Naive B cell (primary cell): Measurements from ENCODE around the gene SH3BGRL3. TPM values are rescaled to one million over a fixed set of nuclear protein-coding genes. Genes with fewer than 3 reads are reported as not detected.
"Not testable (repeated sequence)": the region's sequence is repeated elsewhere in the genome, so short reads cannot be mapped to it uniquely, and the experiment has no call there.

Source experiments
- ATAC-seq, 2 donors: fragments of 150-1000 bp; cut with Tn5 transposase; 2 replicates each; pipeline ENCODE4 v1.10.0; 2021; ENCODE audit warnings: low read depth in 2 of 2, mild to moderate bottlenecking in 2 of 2, moderate library complexity in 2 of 2
- DNase-seq: peaks from one replicate; pipeline ENCODE4 v3.0.0; 2022
- H3K27ac Mint-ChIP-seq, 6 donors: one replicate each; pipeline ENCODE4 v1.8.0; 2020 to 2022; ENCODE audit warnings: mild to moderate bottlenecking in 6 of 6, mixed read lengths in 6 of 6, moderate library complexity in 5 of 6, inconsistent platforms in 2 of 6
- H3K27me3 Mint-ChIP-seq, 3 donors: one replicate each; pipeline ENCODE4 v1.8.0; 2021 to 2022; ENCODE audit warnings: mixed read lengths in 3 of 3, mild to moderate bottlenecking in 1 of 3
- H3K36me3 Mint-ChIP-seq, 2 donors: one replicate each; pipeline ENCODE4 v1.8.0; 2020 to 2022; ENCODE audit warnings: mixed read lengths in 2 of 2, inconsistent platforms in 1 of 2, mild to moderate bottlenecking in 1 of 2
- H3K4me1 Mint-ChIP-seq, 3 donors: one replicate each; pipeline ENCODE4 v1.8.0; 2020 to 2022; ENCODE audit warnings: mixed read lengths in 3 of 3, inconsistent platforms in 1 of 3, mild to moderate bottlenecking in 1 of 3, moderate library complexity in 1 of 3
- H3K4me3 Mint-ChIP-seq, 8 donors: one replicate each; pipeline ENCODE4 v1.8.0; 2020 to 2022; ENCODE audit warnings: mild to moderate bottlenecking in 8 of 8, mixed read lengths in 8 of 8, moderate library complexity in 8 of 8, inconsistent platforms in 2 of 8
- H3K9me3 Mint-ChIP-seq, 7 donors: one replicate each; pipeline ENCODE4 v1.8.0; 2020 to 2022; ENCODE audit warnings: mixed read lengths in 7 of 7, mild to moderate bottlenecking in 5 of 7, inconsistent platforms in 2 of 7, moderate library complexity in 1 of 7
- polyA plus RNA-seq, 6 donors: library from polyadenylated mRNA; unstranded; fragments of 300-500 nt; fragmentation: Illumina TruSeq; gene quantifications; one replicate each; pipeline ENCODE4 v1.2.3, GENCODE V29; 2021; ENCODE audit warnings: low read depth in 6 of 6

Gene SH3BGRL3
- polyA plus RNA-seq, 6 donors from 2014 or later = 624 to 1,205 (median 832) TPM

DNA sequence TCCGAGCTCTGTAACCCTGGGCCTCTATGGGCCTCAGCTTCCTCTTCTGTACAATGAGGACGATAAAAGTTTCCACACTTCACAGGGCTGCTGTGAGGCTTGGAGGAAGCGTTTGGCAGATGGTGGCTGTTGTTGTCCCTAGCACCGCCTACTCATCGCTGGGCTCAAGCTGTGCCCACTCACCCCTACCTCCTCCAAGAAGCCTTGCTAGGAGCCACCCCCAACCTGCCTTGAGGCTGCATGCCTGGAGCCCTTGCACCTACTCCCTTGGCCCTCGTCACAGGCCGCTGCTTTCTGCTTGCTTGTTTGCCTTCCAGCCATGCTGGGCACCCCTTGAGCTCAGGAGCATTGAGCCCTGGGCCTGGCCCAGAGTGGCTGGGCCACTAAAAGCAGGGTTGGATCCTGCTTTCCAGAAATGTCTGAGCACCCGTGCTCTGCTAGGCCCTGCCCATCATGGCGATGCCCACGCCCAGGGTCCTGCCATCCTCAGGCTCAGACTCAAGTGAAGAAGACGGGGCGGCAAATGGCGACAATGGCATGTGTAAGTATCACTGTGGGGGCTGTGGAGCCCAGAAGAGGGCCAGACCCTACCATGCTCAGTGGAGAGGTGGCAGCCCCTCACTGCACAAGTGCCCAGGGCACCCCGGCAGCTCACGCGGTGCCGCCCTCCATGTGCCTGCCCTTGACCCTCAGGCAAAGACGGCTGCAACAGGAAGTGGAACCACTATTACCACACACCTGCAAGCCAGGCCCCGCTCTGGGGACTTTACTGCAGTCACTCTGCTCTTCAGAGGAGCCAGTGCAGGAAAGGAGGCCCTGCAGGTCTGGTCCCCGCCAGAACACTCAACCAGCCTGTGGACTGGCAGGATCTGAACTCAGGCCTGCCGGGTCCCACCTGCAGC, 9.5 kb downstream of the SH3BGRL3 start:
- no peaks in the 10 kb centered on the region for H3K36me3 Mint-ChIP-seq
- no peaks in the 10 kb centered on the region for H3K9me3 Mint-ChIP-seq
- H3K4me1 Mint-ChIP-seq = peaks cover 81 to 97% (median 91%) of the 10 kb centered on the region in 3 donors
- DNase-seq (peak; percentile 93), ATAC-seq (peak; percentile 68 to 73)
- H3K27ac Mint-ChIP-seq = peak overlapping the region; percentile 93 to 100 (median 98)
- H3K4me3 Mint-ChIP-seq = peak overlapping the region; percentile 53 to 91 (median 86)
- H3K27me3 Mint-ChIP-seq = no peaks in the 10 kb centered on the region

DNA sequence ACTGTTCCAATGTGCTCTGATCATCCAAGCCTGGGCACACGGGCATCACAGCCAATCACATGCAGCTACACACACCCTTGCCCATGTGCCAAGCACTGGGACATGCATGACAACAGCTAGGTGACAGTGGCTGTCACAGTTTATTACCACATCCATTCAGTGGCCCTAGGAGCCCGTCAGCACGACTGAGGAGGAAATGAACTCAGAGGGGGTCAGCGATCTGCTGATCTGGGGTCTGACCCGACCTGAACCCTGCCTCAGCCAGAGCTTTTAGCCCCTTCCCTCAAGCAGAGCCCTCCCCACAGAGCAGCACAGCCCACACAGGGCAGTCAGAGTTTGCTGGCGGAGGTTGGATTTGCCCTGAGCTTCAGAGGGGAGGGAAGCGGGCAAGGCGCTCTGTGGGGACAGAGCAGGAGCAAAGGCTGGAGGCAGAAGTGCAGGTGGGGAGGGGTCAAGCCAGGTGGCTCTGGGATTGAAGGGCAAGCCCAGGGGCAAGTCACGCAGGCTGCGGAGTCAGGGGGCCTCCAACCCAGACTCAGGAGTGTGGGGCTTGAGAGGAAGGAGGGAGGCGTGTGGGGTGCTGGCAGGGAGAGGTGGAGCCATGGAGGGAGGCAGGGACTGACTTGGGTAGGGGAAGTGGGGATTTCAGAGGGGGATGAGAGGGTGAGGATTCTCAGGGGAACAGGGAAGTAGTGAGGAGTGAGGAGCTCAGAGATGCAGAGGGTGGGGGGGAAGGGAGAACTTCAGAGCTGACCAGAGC, 10.4 kb downstream of the SH3BGRL3 start:
- peak in 1 of 2 donors; percentile 1 for ATAC-seq
- Mint-ChIP-seq H3K36me3 (no peaks in the 10 kb centered on the region), H3K27ac (peak overlapping the region; percentile 93 to 100 (median 98)), H3K4me3 (peak overlapping the region; percentile 53 to 91 (median 86)), H3K9me3 (no peaks in the 10 kb centered on the region), H3K27me3 (no peaks in the 10 kb centered on the region), H3K4me1 (peaks cover 80 to 96% (median 90%) of the 10 kb centered on the region in 3 donors)
- no peak for DNase-seq

DNA sequence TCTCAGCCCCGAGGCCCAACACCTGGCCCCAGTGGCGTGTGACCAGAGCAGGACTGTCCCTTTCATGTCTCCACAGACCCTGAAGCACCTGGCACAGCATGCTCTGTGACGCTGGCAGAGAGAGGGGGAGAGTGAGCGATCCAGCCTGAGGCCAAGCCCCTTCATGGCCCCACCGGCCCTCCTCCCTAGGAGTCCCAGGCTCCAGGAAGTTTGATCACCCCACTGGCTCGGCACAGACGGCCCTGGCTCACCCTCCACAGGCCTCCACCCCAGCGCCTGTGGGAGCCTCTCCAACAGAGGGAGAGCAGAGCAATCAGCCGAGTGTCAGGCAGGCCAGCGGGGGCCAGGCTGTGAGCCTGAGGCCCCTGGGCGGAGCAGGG, 11.0 kb downstream of the SH3BGRL3 start:
- ATAC-seq (no peak), DNase-seq (no peak)
- peaks cover 83 to 96% (median 90%) of the 10 kb centered on the region in 3 donors for H3K4me1 Mint-ChIP-seq
- H3K9me3 Mint-ChIP-seq = no peaks in the 10 kb centered on the region
- peak overlapping the region; percentile 93 to 100 (median 98) for H3K27ac Mint-ChIP-seq
- H3K27me3 Mint-ChIP-seq = no peaks in the 10 kb centered on the region
- H3K4me3 Mint-ChIP-seq = peak overlapping the region in 7 of 8 donors; percentile 15 to 91 (median 72)
- H3K36me3 Mint-ChIP-seq = no peaks in the 10 kb centered on the region

DNA sequence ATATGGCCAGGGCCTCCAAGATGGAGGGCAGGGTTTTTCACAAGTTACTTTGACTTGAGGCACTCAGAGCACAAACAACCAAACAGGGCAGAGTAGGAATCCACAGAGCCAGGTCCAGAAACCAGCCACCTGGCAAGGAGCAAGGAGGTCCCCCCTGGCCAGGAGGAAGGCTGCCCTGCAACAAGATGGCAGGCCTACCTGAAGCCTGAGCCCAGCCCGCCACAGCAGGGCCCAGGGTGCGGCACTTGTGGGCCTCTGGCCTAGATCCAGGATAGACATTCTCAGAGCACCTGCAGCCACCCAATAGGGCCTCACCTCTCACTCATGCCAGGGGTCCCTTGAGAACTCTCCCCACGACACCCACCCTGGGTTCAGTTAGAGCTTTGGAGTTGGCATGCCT, 11.5 kb downstream of the SH3BGRL3 start:
- DNase-seq (no peak), ATAC-seq (no peak)
- Mint-ChIP-seq H3K4me3 (peak overlapping the region in 7 of 8 donors; percentile 47 to 89 (median 72)), H3K27ac (peak overlapping the region; percentile 93 to 100 (median 97)), H3K9me3 (no peaks in the 10 kb centered on the region), H3K27me3 (no peaks in the 10 kb centered on the region), H3K36me3 (no peaks in the 10 kb centered on the region), H3K4me1 (peaks cover 83 to 96% (median 92%) of the 10 kb centered on the region in 3 donors)

DNA sequence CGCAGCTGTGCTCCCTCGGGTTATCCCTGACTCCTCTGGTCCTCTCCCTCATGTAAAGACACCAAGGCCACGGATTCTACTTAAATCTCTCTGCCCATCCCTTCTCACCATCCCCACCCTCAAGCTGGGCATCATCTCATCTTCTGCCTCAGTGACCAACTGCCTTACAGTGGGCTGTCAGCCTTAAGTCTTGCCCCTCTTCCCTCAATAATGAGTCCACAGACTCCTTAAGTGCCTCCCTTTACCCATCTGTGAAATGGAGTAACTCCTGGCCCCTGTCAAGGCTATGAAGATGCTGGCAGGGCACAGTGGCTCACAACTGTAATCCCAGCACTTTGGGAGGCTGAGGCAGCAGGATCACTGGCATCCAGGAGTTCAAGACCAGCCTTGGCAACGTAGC, 12.1 kb downstream of the SH3BGRL3 start:
- Mint-ChIP-seq H3K4me3 (peak overlapping the region in 7 of 8 donors; percentile 41 to 88 (median 78)), H3K9me3 (no peaks in the 10 kb centered on the region), H3K36me3 (no peaks in the 10 kb centered on the region), H3K27ac (peak overlapping the region; percentile 93 to 98 (median 96)), H3K27me3 (no peaks in the 10 kb centered on the region), H3K4me1 (peaks cover 81 to 91% (median 90%) of the 10 kb centered on the region in 3 donors)
- ATAC-seq = no peak
- DNase-seq = no peak

DNA sequence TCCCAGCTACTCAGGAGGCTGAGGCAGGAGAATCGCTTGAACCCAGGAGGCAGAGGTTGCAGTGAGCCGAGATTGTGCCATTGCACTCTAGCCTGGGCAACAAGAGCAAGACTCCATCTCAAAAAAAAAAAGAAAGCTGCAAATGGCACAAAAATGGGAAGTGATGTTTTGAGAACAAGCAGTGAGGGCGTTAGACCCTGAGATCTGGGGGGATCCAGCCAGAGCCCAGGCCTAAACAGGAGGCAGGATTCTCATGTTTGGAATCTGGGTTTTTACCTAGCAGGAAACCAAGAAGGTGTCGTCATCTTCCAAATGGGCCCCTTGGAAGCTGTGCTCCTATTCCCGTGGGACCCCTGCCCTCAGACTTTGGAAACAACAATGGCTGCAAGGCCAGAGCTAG, 12.8 kb downstream of the SH3BGRL3 start:
- H3K4me3 Mint-ChIP-seq = peak overlapping the region in 7 of 8 donors; percentile 66 to 88 (median 78)
- H3K9me3 Mint-ChIP-seq, H3K27me3 Mint-ChIP-seq, H3K36me3 Mint-ChIP-seq, ATAC-seq, DNase-seq: not testable (repeated sequence)
- H3K27ac Mint-ChIP-seq = peak overlapping the region; percentile 84 to 98 (median 96)
- peaks cover 73 to 83% (median 82%) of the 10 kb centered on the region in 3 donors for H3K4me1 Mint-ChIP-seq

DNA sequence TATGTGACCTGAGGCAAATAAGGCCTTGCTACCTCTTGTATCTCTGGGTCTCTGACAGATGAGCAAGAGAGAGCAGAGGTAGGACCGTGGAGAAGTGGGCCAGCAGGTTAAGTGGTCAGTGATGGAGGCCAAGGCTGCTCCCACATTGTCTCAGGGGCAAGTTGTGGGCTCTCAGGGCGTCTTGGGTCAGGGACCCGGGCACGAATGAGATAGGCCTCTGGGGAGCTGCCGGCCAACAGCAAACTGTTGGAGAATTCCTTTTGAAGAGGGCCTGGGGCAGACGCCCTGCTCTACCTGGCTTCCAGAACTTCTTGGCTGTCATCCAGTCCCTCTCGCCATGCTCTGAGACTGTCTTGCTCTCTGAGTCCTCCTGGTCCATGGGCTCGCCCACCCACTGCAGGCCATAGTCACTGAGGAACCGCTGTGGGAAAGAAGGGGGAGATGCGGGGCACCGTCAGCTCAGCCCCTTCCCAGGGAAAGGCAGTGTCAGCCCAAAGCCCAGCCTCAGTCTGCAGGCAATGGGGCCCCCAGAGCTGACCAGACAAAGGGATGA, 14.1 kb downstream of the SH3BGRL3 start:
- peaks cover 65 to 82% (median 77%) of the 10 kb centered on the region in 3 donors for H3K4me1 Mint-ChIP-seq

DNA sequence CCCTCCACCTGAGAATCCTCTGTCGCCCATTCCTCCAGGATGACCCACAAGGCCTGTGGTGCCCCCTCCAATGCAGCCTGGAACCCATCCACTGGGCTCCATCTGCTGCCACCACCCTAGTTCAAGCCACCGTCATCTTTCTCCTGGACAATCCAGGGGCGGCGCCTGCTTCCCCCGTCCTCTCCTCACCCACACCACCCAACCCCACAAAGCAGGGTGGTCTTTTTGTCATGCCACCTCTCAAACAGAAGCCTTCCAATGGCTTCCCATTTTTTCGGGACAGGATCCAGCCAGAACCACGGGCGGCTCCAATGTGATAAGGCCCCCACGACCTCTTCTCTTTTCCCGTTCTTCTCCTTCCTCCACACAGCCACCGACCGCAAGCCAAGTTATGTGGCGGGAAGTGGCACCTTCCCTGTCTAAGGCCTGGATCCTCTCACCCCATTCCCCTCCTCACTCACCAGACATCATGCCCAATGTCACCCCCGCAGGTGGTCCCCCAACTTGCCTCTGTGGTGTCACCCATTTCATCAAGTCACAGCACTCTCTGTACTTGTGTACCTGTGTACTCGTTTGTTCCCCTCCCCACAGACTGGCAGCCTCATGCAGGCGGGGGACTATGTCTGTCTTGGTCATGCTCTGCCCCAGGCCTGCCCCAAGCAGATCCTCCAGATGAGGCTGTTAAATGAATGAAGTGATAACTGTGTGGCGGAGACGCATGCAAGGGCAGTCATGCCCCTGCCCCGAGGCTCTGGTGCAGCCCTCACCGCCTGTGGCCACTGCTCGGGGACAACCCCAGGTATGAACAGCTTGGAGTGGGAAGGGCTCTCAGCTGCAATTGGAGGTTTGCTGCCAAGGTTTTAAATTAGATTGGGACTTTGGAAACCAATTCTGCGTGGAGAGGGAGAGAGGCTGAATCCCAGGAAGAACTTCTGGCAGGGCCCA, 15.6 kb downstream of the SH3BGRL3 start:
- Mint-ChIP-seq H3K9me3 (no peaks in the 10 kb centered on the region), H3K36me3 (no peaks in the 10 kb centered on the region), H3K4me3 (peak overlapping the region in 1 of 8 donors; percentile 44), H3K27ac (peak overlapping the region in 4 of 6 donors; percentile 28 to 91 (median 72)), H3K27me3 (no peaks in the 10 kb centered on the region), H3K4me1 (peaks cover 64 to 82% (median 75%) of the 10 kb centered on the region in 3 donors)
- DNase-seq (no peak), ATAC-seq (no peak)

More for the DNA sequence above, 14.1 kb downstream of the SH3BGRL3 start:
- Mint-ChIP-seq H3K36me3 (no peaks in the 10 kb centered on the region), H3K27ac (peak overlapping the region in 2 of 6 donors; percentile 32 to 82), H3K9me3 (no peaks in the 10 kb centered on the region), H3K27me3 (no peaks in the 10 kb centered on the region), H3K4me3 (peak overlapping the region in 3 of 8 donors; percentile 29 to 78 (median 56))
- DNase-seq (no peak), ATAC-seq (no peak)

DNA sequence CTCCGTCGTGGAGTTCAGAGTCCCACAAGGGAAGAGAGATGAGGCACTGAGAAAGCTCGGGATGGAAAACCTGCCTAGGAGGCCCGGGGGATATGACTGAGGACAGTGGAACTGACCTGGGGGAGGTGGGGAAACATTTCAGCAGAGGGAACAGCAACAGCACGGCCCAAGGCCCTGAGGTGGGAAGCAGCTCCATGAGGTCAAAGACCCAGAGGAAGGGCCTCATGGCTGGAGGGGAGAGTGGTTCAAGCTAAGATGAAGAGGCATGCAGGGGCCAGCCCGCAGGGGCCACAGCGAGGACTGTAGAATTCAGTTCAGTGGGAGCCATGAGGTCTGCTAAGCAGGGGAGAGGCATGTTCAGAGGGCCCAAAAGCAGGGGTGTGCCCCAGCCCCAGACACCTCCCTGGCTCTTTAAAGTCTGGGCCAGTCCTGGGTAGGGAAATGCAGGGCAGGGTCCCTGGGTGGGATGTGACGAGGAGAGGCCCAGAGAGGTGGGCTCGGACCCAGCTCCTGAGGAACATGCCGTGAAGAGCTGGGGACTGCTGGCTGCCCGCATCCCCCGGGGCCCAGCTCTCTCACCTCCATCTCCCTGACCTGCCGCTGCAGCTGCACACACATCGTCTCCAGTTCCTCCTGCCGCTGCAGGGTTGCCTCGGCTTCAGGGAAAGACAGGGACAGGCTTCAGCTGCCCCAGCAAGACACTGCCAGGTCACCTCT, 16.6 kb downstream of the SH3BGRL3 start:
- Mint-ChIP-seq H3K27ac (peak overlapping the region in 2 of 6 donors; percentile 68 to 91), H3K9me3 (no peaks in the 10 kb centered on the region), H3K4me3 (no peak overlapping the region), H3K4me1 (peaks cover 59 to 77% (median 75%) of the 10 kb centered on the region in 3 donors), H3K36me3 (no peaks in the 10 kb centered on the region), H3K27me3 (no peaks in the 10 kb centered on the region)
- ATAC-seq = no peak
- DNase-seq = no peak

DNA sequence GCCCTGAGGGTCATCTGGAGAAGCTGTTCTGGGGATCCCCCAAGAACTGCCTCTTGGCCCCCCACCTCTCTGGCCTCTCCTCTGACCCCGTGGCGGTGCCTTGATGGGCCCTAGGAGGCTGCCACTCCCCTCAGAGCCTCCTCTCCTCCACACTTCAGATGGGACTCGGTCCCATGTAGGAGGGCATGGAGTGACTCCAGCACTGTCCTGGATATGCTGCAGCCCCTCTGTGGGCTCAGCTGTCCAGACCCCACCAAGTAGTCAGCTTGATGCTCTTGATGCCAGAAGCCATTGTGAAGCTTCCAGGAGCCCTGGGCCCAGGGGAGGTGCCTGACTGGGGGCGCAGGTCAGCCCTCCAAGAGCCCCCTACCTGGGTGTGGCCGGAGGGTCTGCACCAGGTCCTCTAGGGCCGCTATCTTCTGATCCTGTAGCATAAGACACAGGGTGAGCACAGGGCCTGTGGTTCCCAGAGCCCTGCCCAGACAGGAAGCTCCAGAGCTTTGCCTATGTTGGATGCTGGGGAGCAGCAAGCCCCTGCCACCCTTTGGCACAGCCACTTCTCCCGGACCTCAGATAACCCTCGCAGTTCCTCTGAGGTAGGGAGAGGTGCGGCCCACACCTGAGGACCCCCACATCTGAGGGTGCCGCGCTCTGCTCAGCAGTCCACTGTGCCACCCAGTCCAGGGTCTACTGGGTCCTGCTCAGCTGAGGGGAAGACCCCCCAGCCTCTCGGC, 17.3 kb downstream of the SH3BGRL3 start:
- H3K27ac Mint-ChIP-seq = peak overlapping the region in 1 of 6 donors; percentile 68
- no peaks in the 10 kb centered on the region for H3K27me3 Mint-ChIP-seq

DNA sequence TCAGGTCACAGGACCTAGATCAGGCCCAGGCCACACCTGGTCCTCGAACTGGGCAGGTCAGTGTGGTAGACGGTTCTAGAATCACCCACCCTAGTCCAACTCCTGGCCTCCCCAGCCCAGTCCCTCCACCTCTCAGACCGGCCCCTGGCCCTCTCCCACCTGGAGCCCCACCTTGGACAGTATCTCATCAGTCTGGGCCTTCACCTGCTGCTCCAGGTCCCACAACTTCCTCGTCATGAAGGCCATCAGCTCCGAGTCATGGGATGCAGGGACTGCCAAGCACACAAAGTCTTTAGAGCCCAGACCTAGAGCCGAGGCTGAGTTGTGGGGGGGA, 17.9 kb downstream of the SH3BGRL3 start:
- Mint-ChIP-seq H3K4me3 (peak overlapping the region in 1 of 8 donors; percentile 21), H3K9me3 (no peaks in the 10 kb centered on the region), H3K27me3 (no peaks in the 10 kb centered on the region), H3K27ac (no peak overlapping the region), H3K4me1 (peaks cover 49 to 64% (median 64%) of the 10 kb centered on the region in 3 donors), H3K36me3 (no peaks in the 10 kb centered on the region)
- ATAC-seq (no peak), DNase-seq (no peak)

More for the DNA sequence above, 17.3 kb downstream of the SH3BGRL3 start:
- Mint-ChIP-seq H3K9me3 (no peaks in the 10 kb centered on the region), H3K4me3 (no peak overlapping the region), H3K36me3 (no peaks in the 10 kb centered on the region), H3K4me1 (peaks cover 52 to 69% (median 69%) of the 10 kb centered on the region in 3 donors)
- DNase-seq (no peak), ATAC-seq (no peak)
